Vagina (tissue), 2 donors: ENCODE measurements around the gene SLC26A11.

Experiments
- POLR2AphosphoS5 ChIP-seq, 2 donors: sonication (generic); formaldehyde crosslinking; IDR thresholded peaks; one replicate each; pipeline ENCODE4 v1.9.0; 2017; ENCODE audit warnings: antibody characterized with exemption in 2 of 2, mild to moderate bottlenecking in 2 of 2, low read depth in 1 of 2; ENCODE audit not compliant: insufficient read depth in 1 of 2
- TF ChIP-seq, protein P1 (sequence below), 3 experiments: fragments of 450-650 bp in 2 of 3; fragments of 200-600 bp in 1 of 3; sonication (generic) in 1 of 3; IDR thresholded peaks; one replicate each; pipeline ENCODE4 v1.5.1; 2017 to 2019; ENCODE audit warnings: antibody characterized with exemption in 3 of 3, mild to moderate bottlenecking in 2 of 3, moderate library complexity in 2 of 3

DNA sequence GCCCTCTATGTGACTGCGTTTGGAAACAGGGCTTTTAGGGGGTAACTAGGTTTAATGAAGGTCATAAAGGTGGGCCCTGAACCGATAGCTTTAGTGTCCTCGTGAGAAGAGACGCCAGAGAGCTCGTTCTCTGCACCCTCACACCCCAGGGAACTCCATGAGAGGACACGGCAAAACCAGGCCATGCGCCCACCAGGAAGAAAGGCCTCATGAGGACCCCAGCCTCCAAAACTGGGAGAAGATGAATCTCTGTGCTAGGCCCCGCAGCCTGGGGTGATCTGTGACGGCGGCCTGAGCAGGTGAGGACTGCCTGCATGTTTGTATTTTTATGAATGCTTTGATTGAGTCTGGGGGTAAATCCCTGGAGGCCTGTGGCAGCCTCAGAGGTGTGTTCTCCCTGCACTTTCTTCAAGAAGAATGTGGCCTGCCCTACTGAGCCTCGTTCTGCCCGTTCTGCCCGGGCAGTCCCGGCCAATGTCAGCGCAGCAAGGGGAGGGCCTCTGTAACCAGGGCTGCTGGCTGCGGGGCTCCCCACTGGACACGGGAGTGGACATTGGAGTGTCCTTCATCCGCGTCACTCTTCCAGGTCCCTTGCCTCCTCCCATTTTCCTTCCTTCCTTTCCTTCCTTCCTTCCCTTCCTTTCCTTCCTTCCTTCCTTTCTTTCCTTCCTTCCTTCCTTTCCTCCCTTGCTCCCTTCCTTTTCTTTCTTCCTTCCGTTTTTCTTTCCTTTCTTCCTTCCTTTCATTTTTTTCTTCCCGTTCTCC, 33.6 kb downstream of the SLC26A11 start:
- TF ChIP-seq, protein P1, sequence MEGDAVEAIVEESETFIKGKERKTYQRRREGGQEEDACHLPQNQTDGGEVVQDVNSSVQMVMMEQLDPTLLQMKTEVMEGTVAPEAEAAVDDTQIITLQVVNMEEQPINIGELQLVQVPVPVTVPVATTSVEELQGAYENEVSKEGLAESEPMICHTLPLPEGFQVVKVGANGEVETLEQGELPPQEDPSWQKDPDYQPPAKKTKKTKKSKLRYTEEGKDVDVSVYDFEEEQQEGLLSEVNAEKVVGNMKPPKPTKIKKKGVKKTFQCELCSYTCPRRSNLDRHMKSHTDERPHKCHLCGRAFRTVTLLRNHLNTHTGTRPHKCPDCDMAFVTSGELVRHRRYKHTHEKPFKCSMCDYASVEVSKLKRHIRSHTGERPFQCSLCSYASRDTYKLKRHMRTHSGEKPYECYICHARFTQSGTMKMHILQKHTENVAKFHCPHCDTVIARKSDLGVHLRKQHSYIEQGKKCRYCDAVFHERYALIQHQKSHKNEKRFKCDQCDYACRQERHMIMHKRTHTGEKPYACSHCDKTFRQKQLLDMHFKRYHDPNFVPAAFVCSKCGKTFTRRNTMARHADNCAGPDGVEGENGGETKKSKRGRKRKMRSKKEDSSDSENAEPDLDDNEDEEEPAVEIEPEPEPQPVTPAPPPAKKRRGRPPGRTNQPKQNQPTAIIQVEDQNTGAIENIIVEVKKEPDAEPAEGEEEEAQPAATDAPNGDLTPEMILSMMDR (IDR thresholded peaks at IDR 0.05) = no peak
- TF ChIP-seq POLR2AphosphoS5 (IDR thresholded peaks at IDR 0.05; ENCODE audit: insufficient read depth in 1 of 2, low read depth in 1 of 2) = no peak
